ENCODE measurements around the gene SLIT1.
"Not testable (repeated sequence)": the region's sequence is repeated elsewhere in the genome, so short reads cannot be mapped to it uniquely, and the experiment has no call there.

SLIT1 gene

GRCh38 chr10:97107551-97107950 lies 78.2 kb downstream of the SLIT1 start:
- no peak for DNase-seq (ENCODE audit: low spot score)

DNA sequence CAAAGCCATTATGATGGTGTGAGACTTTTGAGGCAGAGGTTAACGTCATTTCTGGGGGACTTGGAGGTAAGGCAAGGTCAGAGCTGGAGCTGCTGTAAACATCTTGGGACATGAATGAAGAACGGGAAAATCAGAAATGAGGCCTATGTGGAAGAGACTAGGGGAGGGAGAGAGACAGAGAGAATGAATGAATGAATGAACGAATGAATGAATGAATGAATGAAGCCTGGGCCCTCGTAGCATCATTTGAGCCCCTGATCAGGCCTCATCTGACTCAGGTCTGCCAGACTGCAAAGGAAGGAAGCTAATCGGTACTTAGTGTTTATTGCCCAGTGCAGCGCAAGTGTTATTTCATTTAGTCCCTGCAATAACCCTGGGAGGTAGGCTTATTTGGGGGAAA lies 79.6 kb downstream of the SLIT1 start:
- no peak for DNase-seq (ENCODE audit: low spot score)

DNA sequence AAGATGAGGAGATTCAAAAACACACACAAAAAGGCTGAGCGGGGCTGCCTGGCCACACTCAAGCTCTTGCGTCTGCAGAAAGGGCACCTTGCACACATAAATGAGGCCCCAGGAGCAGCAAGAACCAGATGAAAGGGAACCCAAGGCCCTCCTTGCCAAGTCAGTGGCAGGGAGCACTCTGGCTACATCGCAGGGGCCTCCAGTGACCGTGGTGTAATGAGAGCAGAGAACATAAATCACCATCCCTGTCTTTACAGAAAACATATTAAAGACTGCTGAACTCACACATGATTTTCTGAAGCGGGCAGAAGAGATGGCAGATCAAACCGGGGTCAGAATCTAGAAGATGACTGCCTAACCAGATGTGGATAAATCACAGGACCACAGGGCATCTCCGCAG lies 80.5 kb downstream of the SLIT1 start:
- no peak for DNase-seq (ENCODE audit: low spot score)

DNA sequence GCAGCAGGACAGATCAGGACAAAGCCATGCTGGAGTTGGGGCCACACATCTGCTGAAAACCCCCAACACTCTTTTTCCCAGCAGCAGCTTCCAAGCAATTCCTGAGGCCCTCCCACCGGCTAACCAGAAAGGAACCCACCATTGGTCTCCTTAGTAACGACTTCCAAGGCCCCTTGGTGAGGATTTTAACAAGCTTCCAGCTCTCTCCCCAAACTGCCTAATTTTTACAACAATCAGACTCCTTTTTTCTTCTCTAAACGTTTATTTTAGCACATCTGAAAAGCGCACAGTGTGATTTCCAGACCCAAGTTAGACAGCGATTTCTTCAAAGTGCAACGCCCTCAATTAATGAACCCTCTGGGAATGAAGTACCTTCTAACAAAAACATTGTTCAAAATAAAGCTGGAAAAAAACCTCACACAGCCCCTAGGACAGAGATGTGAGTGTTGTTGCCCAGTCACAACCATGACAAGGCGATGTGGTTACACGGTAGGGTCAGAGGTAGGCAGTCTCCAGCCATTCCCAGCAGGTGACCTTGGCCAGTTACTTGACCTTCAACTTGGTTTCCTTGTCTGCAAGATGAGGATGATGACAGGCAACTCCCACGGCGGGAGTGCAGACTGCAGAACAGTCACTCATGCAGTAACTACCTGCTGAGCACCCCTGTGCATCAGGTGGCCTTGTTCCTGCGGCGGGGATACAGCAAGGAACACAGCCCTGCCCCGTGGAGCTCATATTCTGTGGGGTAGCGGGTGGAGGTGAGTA lies 82.3 kb downstream of the SLIT1 start:
- no peak for DNase-seq (ENCODE audit: low spot score)

DNA sequence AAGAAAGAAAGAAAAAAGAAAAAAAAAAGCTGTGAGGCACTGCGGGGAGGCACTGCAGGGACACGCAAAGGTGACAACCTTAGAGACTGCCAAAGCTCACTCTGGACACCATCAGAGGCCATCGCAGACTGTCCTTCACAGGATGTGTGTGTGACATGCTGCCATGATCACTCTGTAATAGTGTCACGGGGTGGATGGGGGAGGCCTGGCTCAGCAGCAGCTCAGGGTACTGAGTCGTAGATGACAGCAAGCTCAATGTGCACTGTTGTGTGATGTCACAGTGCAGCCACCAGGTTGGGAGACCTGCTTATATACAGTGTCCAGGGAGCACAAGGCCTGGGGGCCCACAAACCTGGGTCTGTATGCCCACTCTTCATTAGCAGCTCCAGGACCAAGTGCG lies 83.3 kb downstream of the SLIT1 start:
- DNase-seq (ENCODE audit: low spot score), result no peak

DNA sequence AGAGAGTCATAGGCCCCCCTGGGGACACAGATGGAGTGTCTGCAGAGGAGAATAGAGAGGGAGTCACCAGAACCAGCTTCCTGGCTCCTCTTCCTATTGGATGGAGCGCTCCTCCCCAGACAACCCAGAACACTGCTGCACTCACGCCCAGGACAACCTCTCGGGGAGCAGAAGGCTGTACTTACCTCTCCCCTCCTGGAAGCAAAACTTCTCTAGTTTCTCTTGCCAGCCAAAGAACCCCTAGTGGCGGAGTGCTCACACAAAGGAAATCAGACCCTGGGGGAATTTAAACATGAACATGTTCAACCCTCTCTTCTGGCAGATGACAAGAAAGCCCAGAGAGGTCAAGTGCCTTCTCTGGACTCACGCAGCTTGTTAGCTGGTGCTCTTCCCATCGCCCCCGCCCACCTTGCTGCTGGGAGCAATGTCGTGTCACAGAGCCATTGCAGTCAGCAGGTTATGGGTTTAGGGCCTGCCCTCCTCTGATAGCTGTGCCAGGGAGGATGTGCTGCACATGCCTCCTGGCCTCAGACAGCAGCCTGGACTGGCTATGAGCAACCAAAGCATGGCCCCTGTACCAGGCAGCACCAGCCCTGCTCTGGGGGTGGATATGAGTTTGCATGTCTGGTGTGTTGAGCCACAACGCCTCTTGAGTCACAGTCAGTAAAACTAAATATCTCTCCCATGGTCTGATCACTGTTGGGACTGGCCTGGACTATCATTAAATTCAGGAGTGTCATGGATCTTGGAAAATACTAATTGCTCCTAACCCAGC lies 84.4 kb downstream of the SLIT1 start:
- no peak for DNase-seq (ENCODE audit: low spot score)

GRCh38 chr10:97100657-97101056 lies 85.1 kb downstream of the SLIT1 start:
- DNase-seq (ENCODE audit: low spot score), result no peak

DNA sequence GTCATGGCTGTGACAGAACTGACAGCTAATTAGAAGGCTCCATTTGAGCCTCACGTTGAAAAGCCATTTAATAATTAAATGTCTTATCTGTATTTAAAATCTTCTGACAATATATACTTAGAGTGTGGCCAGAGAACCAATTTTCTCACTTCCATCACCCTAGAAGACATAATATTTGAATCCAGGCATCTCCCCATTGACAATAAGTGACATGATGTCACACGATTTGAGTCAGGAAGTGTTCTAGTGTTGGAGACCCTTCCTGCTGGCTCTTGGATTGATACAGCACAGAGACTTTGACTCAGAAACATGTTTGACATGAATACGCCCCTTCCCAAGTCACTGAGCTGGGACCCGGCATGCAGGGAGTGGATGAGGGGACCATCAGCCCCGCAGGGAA lies 85.9 kb downstream of the SLIT1 start:
- no peak for DNase-seq (ENCODE audit: low spot score)

- DNase-seq (ENCODE audit: low spot score), result no peak
These were observed 86.7 kb downstream of the SLIT1 start for GRCh38 chr10:97099089-97099488.

- no peak for DNase-seq (ENCODE audit: low spot score)
These were observed 88.7 kb downstream of the SLIT1 start for GRCh38 chr10:97097084-97097433.

GRCh38 chr10:97096261-97097083 lies 89.3 kb downstream of the SLIT1 start:
- DNase-seq (ENCODE audit: low spot score), result no peak

DNA sequence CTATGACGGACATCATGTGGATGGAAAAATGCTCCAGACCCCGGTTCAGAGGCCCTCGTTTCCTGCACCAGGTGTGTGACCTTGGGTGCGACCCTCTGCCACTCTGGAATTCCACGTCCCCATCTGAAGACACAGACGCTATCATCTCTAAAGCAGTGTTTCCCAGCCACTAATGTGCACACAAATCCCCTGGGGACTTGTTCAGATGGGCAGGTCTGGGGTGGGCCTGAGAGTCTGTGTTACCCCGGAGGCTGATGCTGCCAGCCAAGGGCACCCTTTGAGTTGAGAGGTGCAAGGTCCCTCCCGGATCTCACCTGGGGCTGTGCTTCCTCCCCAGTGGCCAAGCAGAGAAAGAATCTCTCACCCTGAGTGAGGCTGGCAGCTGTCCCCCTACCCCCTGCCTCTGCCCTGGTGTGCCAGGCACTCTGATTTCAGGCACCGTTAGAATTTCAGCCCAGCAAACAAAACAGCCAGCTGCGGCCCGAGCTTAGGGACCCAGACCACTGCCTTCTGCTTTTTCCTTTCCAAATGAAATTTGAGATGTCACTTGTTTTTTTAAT lies 90.0 kb downstream of the SLIT1 start:
- DNase-seq (ENCODE audit: low spot score), result no peak

GRCh38 chr10:97090644-97091043 lies 95.1 kb downstream of the SLIT1 start:
- no peak for DNase-seq (ENCODE audit: low spot score)

- DNase-seq (ENCODE audit: low spot score), result no peak
These were observed 95.7 kb downstream of the SLIT1 start for GRCh38 chr10:97090035-97090434.

- no peak for DNase-seq (ENCODE audit: low spot score)
These were observed 96.4 kb downstream of the SLIT1 start for GRCh38 chr10:97089209-97089870.

DNA sequence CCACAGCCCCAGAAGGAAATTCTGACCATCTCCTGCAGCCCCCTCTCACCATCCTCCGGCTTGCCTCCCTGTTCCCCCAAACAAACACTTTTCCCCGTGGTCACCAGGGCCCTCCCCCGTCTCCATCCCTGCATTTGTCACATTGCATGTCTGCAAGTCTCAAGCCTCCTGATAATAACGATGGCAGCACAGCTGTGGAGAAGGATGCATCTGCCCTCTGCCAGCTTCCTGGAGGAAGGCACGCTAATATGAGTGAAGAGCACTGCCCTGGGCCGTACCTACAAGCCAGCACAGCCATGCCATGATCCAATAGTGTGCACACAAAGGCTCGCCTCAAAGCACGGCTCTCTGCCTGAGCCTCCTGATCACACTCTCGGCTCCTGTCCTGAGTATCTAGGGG lies 98.5 kb downstream of the SLIT1 start:
- no peak for DNase-seq (ENCODE audit: low spot score)

DNA sequence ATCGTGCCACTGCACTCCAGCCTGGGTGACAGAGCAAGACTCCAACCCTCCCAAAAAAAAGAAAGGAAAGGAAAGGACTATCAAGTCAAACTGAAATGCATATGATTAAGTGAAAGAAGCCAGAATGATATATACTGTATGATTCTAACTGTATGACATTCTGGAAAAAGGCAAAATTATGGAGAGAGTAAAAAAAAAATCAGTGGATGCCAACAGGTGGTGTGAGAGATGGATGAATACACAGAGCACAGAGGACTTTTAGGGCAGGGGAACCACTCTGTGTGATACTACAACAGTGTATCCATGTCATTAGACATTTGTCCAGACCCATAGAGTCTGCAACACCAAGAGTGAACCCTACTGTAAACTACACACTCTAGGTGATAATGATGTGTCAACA lies 99.2 kb downstream of the SLIT1 start:
- DNase-seq (ENCODE audit: low spot score), result no peak

DNA sequence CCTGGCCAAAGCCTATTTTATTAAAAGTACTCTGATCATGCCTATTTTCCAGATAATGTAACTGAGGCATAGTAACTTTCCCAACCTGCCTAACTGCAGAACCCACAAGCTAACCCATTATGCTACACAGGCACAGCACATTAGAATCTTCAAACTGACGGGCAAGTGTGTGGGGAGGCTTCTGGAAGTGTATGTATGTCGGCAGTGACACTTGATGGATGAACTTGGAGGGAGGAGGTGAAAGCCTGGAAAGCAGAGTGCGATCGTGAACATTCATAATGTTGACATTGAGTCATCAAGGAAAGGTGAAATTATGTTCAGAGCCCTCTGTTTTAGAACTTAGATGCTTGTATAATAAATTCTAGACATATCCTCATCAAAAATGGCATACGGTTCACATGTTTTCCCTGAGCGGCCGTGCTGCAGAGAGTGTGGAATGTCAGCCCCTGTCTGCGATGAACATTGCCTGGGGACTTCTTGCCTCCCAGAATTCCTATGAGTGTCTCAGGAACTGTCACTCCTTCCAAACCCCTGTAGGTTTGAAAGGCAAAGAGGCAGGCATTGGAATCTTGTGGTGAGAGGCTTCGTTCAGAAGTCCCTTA lies 102.4 kb downstream of the SLIT1 start:
- DNase-seq (ENCODE audit: low spot score), result no peak

GRCh38 chr10:97082575-97082974 lies 103.2 kb downstream of the SLIT1 start:
- not testable (repeated sequence) for DNase-seq (ENCODE audit: low spot score)

- DNase-seq (ENCODE audit: low spot score), result no peak
These were observed 104.0 kb downstream of the SLIT1 start for GRCh38 chr10:97081621-97082235.
